Coronary artery (tissue), 2 donors: Measurements from ENCODE around the gene ROPN1B.

Experiments
- DNase-seq: peaks from one replicate; pipeline ENCODE4 v3.0.0-alpha.2; 2017; ENCODE audit warnings: low spot score
- H3K27ac ChIP-seq, 2 donors: fragments of 200-600 bp; sonication (generic); one replicate each; pipeline ENCODE4 v1.5.1; 2016 to 2019
- H3K4me3 ChIP-seq: fragments of 200-600 bp; sonication (generic); 2 replicates; pipeline ENCODE4 v1.5.1; 2016; ENCODE audit warnings: mild to moderate bottlenecking, moderate library complexity
- TF ChIP-seq, protein P1 (sequence below): fragments of 200-600 bp; sonication (generic); IDR thresholded peaks from one replicate; pipeline ENCODE4 v1.5.1; 2019; ENCODE audit warnings: antibody characterized with exemption

Gene ROPN1B

DNA sequence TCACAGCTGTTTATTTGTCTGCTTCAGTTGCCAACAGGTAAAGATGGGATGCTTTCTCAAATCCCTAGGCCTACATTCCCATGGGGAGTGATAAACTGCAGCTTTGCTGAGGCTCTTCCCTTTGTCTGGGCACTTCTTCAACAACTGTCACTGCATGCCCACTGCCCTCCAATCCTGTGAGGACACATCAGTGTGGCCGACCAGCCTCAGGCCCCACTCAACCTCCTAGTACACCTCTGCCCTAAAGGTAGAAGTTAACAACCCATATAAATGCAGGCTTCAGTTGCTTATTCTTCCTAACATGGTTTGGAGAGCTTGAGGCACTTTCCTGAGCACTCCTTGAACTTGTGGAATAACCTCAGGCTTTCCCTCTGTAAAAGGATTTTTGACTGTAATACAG, 49.6 kb downstream of the ROPN1B start:
- Histone ChIP-seq H3K27ac (no peak overlapping the region), H3K4me3 (no peak overlapping the region)
- TF ChIP-seq, protein P1, sequence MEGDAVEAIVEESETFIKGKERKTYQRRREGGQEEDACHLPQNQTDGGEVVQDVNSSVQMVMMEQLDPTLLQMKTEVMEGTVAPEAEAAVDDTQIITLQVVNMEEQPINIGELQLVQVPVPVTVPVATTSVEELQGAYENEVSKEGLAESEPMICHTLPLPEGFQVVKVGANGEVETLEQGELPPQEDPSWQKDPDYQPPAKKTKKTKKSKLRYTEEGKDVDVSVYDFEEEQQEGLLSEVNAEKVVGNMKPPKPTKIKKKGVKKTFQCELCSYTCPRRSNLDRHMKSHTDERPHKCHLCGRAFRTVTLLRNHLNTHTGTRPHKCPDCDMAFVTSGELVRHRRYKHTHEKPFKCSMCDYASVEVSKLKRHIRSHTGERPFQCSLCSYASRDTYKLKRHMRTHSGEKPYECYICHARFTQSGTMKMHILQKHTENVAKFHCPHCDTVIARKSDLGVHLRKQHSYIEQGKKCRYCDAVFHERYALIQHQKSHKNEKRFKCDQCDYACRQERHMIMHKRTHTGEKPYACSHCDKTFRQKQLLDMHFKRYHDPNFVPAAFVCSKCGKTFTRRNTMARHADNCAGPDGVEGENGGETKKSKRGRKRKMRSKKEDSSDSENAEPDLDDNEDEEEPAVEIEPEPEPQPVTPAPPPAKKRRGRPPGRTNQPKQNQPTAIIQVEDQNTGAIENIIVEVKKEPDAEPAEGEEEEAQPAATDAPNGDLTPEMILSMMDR = no peak
- no peak for DNase-seq

DNA sequence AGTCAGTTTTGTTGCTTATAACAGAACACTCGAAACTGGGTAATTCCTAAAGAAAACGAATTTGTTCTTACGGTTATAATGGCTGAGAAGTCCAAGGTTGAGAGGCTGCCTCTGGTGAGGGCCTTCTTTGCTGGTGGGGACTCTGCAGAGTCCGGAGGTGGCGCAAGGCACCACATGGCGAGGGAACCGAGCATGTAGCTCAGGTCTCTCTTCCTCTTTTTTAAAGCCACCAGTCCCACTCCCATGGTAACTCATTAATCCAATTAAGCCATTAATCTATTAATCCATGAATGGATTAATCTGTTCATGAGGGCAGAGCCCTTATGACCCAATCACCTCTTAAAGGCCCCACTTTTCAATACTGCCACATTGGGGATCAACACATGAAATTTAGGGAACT, 50.0 kb downstream of the ROPN1B start:
- DNase-seq = no peak
- no peak overlapping the region for H3K27ac ChIP-seq
- H3K4me3 ChIP-seq = no peak overlapping the region
- TF ChIP-seq, protein P1 = no peak

DNA sequence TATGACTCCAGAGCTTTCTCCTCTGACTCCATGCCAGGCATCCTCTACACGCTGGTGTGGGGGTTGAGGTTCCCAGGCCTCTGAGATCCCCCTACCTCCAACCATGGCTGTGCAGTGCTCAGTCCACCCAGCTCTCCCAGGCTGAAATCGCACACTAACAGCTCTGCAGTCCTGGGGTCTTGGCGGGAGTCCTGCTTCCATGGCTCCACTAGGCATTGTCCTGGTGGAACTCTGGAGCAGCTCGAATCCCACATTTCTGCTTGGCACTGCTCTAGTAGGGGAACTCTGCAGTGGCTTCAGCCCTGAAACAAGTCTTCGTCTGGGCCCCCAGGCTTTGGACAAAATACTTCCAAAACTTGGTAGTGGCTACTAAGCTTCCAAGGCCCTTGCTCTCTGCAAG, 50.7 kb downstream of the ROPN1B start:
- Histone ChIP-seq H3K4me3 (no peak overlapping the region), H3K27ac (no peak overlapping the region)
- TF ChIP-seq, protein P1 = no peak
- DNase-seq = no peak

DNA sequence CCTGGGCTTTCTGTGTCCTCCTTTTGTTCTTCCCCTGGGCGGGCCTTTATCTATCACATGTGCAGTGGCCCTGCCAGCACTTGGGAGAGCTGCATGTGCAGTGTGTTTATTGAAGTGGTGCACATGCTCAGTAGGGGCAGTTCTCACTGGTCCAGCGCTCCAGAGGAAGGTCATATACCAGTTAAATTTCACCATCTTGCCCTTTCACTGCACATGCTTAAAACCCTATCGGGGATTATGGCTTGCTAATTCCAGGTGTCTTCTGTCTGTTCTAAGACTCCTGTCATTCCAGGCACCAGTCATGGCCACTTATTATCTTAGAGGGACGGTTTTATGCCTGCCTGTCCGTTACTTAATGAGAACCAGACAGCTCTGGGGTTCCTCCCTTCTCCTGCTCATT, 52.2 kb downstream of the ROPN1B start:
- TF ChIP-seq, protein P1 = no peak
- H3K27ac ChIP-seq = no peak overlapping the region
- no peak for DNase-seq
- H3K4me3 ChIP-seq = no peak overlapping the region

DNA sequence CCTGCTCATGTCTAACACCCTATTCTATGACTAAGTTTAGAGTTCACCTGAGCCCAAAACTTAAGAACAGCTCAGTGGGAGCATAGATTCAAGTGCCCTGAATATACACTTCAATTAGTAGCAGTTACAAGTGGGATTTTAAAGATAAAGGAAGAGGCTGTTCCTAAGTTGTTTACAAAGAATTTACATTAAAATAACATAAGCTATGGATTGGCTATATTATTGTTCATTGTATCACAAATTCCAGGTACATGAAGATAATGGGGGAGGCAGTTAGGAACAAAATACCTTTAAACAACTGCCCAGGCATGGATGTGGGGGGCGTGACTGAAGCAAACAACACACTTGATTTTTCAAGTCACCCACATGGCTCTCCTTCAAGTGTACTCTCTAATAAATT, 52.7 kb downstream of the ROPN1B start:
- TF ChIP-seq, protein P1 = no peak
- no peak overlapping the region for H3K4me3 ChIP-seq
- DNase-seq = no peak
- H3K27ac ChIP-seq = no peak overlapping the region

DNA sequence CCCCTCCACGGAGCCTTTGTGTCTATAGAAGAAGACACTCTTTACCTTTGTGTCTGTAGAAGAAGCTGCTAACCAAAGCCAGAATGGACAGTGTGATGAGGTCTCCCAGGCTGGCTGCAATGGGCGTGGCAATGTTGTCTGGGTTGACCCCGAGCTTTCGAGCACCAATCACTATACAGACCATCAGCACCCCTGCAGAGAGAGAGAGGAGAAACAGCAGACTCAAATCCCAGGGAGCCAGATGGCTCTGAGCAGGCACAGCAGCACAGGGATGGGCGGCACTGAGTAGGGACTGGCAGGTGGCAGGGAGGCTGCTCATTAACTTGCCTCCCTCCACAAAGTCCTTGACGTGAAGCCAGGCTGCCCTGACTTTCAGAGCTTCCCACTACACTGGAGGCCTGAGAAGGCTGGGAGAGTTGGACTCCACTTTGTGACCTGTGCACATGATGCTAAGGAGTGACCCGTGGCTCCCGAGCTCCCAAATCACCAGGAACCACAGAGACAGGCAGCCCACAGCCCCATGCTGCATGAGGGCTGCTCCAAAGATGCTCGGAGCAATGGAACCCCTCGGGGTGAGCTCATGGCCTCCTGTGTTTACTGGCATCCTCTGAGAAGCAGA, 53.9 kb downstream of the ROPN1B start:
- DNase-seq = no peak

DNA sequence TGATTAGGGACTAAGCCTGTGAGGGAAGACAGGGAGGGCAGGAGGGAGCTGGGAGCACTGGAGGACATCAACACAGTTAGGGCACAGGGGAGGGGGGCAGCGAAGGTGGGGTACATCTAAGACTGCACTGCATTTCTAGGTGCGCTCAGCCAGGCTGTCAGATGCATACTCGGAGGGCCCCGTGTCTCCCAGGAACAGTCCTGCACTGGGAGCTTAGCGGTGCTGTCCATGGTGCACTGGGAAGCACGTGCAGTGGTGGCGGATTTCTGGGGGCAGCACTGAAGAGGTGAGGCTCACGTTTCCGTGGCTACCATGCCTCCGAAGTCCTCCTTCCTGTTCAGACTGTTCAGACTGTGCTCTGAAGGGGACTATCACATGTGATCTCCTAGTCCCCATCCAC, 54.4 kb downstream of the ROPN1B start:
- Histone ChIP-seq H3K27ac (no peak overlapping the region), H3K4me3 (no peak overlapping the region)
- TF ChIP-seq, protein P1 = no peak
- DNase-seq = no peak

More for the DNA sequence above, 53.9 kb downstream of the ROPN1B start:
- H3K4me3 ChIP-seq = no peak overlapping the region
- H3K27ac ChIP-seq = no peak overlapping the region
- TF ChIP-seq, protein P1 = no peak
